Activated T-cell treated with anti-CD3 and anti-CD28 coated beads for 48 hours (primary cell): ENCODE measurements around the gene AR.

Source experiments
- DNase-seq: peaks from one replicate; pipeline ENCODE4 v3.0.0-alpha.2; 2020; ENCODE audit warnings: low read depth

Gene AR

GRCh38 chrX:67563469-67564448, 19.9 kb downstream of the AR start:
- no peak for DNase-seq

GRCh38 chrX:67564475-67564874, 20.7 kb downstream of the AR start:
- DNase-seq = no peak

- DNase-seq = no peak
These were observed 24.9 kb downstream of the AR start for GRCh38 chrX:67568769-67569168.

DNA sequence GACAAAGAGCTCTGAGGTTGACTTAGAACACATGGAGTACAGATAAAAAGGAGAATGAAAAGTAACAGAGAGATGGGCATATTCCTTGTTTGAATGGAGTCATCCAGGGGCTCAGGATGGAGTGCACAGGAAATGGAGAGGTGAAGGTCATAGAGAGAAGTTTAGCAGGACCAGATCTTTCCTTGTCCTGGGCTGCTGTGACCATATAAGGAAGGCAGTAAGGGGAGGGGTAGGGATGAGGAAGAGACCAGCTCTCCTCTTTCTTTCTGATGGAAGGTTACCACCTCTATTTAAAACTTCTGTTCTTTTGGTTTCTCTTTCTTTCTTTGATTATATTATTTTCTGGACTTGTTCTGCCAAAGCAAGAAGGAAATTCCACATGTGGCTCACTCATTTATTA, 27.0 kb downstream of the AR start:
- DNase-seq = no peak

DNA sequence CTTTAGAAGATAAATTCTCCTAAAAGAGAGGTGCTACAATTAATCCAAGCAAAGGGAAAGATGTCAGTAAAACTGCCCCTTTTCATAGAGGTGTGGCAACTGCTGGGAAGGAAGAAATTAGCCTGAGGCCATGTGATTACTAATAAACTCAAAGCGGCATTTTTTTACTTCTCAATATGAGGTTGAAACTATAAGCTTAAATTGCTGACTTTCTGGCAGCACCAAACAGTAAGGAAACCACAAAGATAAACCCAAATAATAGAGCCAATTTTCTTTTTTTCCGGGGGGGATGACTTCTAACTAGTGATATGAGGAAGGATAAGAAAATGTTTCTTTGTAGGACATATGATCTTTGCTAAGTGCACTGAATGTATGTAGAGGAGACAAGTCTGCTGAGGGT, 30.9 kb downstream of the AR start:
- no peak for DNase-seq

DNA sequence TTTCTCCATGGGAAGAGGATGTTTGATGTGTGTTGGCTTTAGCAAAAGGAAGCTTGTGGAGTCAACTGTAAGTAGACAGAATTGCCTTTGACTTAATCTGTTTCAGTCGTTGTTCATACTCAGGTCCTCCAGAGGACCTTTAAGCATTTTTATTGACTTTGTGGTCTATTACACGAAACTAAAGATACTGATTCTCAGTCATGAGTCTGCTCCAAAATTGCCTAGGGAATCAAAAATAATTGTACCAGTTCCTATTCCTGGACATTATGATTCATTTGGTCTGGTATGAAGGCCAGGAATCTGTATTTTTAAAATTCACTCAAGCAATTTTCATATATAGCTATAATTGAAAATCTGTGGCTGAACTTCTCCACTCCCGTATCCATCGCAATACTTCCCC, 38.6 kb downstream of the AR start:
- no peak for DNase-seq

GRCh38 chrX:67583171-67583570, 39.4 kb downstream of the AR start:
- no peak for DNase-seq

DNA sequence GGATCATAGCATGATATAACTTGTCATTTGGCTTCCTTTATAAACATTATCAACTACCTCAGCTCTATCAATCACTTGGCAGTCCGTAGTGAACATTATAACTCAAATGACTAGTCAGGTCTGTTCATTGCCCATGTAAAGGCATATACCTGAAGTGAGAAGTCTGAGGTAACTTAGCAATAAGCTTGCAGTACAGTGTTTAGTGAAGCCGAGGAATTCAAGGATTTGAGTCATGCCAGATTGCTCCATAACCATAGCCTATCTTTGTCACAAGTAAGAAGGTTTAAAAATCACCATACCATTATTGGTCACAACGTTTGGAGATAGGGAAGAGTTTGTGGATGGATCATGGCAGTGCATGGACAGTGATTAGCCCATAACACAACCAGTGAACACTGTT, 41.6 kb downstream of the AR start:
- no peak for DNase-seq

DNA sequence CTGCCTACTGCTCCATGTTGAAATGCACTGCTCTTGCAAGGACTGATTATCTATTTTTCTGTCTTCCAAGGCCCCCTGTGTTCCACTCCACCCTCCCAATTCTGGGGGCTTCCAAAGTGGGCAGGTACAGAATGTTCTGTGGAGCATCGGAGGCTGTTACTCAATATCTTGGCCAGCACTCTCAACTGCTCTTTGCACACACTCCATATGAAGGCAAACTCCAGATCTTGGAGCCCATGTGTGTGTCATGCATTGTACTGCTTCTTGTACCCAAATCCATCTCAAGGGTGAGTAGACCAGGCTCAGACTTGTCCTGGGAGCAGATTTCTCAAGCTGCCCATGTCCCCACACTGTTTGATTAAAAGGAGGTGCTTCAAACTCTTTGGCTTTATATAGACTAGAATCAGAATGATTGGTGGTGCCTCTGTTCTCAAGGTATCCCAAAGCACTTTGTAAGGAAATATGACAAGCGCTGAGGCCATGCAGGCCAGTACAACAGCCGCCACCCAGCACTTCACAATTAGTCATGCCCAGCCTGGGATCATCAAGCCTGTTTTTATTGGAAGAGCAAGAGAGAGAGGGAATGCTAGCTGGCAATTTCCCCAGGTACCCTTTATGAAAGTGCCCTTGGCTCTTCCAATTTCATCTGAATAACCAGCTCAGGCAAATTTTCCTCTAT, 44.3 kb downstream of the AR start:
- DNase-seq = no peak

DNA sequence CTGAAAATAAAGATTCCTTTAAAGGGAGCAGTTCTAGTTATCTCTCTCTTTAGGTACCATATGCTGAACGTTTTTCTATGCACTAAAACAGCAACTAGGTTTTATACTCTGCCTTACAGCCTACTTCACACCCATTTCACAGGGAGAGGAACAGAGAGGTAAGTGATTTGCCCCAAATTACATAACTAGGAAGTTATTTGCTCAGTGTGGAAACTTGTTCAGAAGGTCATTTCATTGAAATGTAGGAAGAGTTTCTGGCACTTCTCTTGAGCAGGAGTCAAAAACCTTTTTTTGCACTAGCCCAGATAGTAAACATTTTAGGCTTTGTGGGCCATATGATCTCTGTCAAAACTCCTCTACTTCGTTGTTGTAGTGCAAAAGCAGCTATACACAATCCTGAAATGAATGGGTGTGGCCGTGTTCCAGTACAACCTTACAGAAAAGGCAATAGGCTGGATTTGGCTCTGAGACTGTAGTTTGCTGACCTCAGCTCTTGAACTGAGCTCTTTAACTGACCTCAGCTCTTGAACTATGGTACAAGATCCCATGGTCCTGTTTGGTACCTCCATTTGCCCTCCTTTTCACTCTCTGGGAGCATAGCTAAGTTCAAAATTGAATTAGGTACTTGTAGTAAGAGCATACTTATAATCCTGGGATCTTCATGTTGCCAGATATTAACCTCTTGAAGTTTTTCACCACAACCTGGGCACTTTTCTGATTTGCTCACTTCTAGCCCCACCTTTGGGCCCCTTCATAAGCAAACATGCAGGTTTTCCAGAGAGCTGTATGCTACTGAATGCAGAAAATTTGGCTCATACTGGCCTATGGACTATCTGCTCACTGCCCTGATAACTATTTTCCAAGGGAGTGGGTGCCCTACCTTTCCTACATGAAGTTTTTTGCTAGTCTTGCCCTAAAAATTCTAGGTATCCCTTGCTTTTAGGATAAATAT, 53.3 kb downstream of the AR start:
- no peak for DNase-seq

- no peak for DNase-seq
These were observed 55.7 kb downstream of the AR start for GRCh38 chrX:67599532-67599931.

GRCh38 chrX:67601771-67602170, 58.0 kb downstream of the AR start:
- no peak for DNase-seq

DNA sequence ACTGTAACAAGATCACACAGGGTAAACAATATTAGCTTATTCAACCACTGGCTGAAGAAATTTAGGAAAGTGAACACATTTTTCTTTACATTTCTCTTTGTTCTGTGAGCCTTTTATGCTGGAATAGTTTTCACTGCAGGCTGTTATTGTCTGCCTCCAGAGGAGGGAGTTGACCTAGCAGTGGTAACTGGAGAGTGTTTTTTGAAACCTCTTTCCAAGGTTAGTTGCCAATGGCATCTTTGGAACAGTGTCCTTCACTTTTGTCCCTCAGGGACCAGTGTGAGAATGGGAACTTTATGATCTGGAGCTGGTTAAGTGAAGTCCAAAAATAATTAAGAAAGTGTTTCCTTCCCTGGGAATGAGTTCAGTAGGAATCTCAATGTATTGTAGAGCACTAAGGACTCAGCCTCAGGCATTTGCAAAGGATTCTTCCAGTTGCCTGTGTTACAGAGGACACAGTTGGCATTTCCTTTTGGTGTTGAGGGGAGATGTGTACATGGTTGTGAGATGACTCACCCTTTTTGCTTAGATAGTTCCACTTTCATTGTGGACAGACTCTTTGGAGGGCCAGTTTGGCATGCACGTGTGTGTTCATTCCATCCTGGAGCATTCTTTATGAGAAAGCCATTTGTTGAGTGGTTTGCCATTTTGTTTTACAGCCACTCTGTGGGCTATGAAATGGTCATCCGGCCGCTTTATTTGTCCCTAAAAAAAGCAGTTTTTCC, 61.3 kb downstream of the AR start:
- DNase-seq = no peak

- no peak for DNase-seq
These were observed 63.6 kb downstream of the AR start for GRCh38 chrX:67607466-67607865.

DNA sequence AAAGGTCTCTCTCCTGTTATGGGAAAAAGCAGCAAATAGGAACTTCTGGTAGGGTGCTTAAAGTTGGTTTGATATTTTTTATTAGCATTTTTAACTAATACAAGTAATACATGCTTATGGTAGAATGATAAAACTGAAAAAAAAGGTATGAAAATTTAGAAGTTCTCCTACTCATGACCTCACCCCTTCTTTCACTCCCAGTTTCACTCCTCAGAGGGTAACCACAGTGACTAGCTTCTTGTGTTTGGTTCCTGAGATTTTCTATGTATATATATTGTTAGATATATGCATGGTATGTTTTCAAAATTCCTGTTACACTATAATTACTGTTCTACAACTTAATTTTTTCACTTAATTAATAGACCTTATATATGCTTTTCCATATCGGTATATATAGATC, 66.5 kb downstream of the AR start:
- no peak for DNase-seq

DNA sequence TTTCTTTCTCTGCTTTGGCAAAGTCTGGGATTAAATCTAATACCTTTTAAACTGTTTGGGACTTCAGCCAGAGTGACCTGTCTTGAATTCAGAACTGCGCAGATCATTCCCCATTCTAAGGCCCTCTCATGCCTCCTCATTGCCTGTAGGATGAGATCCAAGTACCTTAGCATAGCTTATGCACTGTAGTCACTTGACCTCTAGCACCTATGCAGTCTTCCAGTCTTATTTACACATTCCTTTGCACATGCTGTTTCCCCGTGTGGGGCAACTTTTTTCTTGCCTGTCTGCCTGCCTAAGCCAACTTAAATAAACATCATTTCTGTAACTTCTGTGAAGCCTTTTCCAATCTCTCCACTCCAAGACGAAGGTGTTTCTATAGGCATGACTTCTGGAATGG, 68.4 kb downstream of the AR start:
- DNase-seq = no peak

GRCh38 chrX:67613366-67613765, 69.5 kb downstream of the AR start:
- no peak for DNase-seq

DNA sequence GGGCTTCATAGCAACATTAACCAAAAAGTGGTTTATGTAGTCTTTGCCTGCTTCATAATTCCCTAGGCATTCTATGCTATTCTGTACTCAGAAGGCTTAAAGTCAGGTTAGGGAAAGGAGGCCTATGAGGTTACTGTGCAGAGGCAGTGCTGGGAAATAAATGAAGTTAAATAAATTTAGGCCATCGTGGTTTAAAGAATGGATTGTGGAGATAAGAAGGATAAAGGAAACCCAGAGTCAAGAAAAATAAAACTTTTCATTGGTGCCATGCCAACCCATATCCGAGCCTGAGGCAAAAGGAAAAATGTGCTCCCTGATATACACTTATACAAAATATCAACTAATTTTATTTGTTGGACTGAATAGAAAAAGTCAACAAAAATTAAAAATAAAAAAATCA, 70.2 kb downstream of the AR start:
- DNase-seq = no peak

- DNase-seq = no peak
These were observed 70.6 kb downstream of the AR start for GRCh38 chrX:67614423-67614822.

GRCh38 chrX:67619253-67619652, 75.4 kb downstream of the AR start:
- no peak for DNase-seq

DNA sequence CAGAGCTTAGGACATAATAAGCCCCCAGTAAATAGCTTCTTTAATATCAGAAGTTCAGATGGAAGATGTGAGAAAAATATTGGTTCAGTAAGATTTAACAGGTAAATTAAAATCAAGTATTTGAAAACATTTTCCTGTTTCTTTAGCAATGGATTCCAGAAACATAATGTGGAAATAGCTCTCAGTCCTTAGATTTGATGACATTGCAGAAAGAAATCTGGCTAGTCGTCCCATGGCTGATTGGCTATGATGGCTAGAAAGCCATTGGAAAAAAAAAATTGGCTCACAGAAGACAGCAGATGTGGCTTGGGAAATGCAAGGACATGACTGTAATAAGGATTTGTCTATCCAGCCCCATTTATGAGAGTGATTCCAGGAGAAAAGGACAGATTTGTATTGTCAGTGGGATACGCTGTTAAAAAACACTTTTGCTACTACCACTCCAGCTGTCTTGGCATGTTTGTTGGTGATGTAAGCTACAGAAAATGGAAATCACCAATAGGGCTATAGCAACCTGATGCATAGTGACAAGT, 78.3 kb downstream of the AR start:
- no peak for DNase-seq
